Measurements from ENCODE around the gene ELP4. TPM values are rescaled to one million over a fixed set of nuclear protein-coding genes. Genes with fewer than 3 reads are reported as not detected.
A peak's percentile ranks its signal among the peaks of the same experiment; 100 is the strongest.

ELP4 gene
- total RNA-seq, 3 donors from 2014 or later = 22.2 to 36.1 (median 24.6) TPM

DNA sequence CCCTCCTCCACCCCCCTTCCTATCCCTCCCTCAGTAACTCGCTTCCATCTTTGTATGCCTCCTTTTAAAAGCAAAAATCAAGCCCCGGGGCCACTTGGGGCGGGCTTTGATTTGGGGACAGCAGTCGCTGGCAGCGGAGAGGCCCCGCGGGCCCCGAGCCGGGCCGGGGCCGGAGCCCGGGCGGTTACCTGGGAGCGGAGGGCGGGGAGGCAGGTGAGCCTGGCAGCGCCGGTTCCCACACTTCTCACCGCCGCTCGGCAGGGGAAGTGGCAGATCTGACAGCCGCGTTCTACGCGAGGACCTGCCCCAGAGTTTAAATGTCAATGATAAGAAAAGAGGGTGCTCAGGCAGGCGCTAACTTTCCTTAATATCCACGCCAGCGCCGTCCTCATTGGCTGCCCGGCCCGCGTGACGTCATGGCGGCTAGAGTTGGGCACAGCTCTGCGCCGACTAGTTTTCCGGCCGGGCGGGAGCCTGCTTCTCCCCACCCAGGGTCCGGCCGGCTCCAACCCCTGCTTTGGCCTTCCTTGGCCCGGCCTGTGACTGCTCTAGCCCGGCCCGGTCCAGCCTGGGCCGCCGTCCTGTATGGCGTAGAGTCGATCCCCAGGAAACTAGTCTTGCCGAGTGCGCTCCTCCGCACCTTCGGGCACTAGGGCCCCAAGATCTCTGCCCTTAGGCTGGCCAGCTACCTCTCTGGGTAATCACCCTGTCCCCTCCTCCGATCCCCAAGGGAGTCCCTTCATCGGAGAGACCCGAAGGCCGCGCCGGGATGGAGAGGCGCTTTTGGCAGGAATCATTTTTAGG lies 308.3 kb downstream of the ELP4 start:
- no peaks in the 10 kb centered on the region for H3K9me3 ChIP-seq
- H3K27me3 ChIP-seq = peaks cover 27 to 100% of the 10 kb centered on the region in 2 donors
- TF ChIP-seq, protein P1, sequence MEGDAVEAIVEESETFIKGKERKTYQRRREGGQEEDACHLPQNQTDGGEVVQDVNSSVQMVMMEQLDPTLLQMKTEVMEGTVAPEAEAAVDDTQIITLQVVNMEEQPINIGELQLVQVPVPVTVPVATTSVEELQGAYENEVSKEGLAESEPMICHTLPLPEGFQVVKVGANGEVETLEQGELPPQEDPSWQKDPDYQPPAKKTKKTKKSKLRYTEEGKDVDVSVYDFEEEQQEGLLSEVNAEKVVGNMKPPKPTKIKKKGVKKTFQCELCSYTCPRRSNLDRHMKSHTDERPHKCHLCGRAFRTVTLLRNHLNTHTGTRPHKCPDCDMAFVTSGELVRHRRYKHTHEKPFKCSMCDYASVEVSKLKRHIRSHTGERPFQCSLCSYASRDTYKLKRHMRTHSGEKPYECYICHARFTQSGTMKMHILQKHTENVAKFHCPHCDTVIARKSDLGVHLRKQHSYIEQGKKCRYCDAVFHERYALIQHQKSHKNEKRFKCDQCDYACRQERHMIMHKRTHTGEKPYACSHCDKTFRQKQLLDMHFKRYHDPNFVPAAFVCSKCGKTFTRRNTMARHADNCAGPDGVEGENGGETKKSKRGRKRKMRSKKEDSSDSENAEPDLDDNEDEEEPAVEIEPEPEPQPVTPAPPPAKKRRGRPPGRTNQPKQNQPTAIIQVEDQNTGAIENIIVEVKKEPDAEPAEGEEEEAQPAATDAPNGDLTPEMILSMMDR (IDR thresholded peaks at IDR 0.05) = no peak
- TF ChIP-seq POLR2A (IDR thresholded peaks at IDR 0.05) (no peak), POLR2AphosphoS5 (IDR thresholded peaks at IDR 0.05) (no peak)
- H3K27ac ChIP-seq = no peak overlapping the region
- H3K4me1 ChIP-seq = peaks cover 11 to 26% of the 10 kb centered on the region in 2 donors
- no peak for DNase-seq (ENCODE audit: low spot score in 2 of 2)
- intact Hi-C loops (cut with DNase I; ENCODE audit: low total_unique reads) = no loop called here
- peak overlapping the region in 2 of 3 donors; percentile 33 to 55 for H3K4me3 ChIP-seq
- no peaks in the 10 kb centered on the region for H3K36me3 ChIP-seq

DNA sequence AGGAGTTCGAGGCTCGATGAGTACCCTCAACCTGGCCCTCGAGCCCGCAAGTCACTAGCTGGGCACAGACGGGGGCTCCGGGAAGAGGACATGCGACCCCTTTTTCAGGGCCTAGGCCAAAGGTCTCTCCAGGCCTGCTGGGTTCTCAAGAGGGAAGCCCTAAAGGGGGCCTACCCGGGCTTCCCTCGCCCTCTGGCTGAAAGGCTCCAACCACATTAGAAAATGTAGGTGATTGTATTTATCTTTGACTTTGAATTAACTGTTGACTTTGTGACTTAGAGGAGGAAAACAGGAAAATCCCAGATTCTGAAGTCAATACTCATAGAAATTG lies 308.8 kb downstream of the ELP4 start:
- peak overlapping the region in 1 of 3 donors; percentile 55 for H3K4me3 ChIP-seq
- H3K27me3 ChIP-seq = peaks cover 27 to 100% of the 10 kb centered on the region in 2 donors
- no peaks in the 10 kb centered on the region for H3K36me3 ChIP-seq
- intact Hi-C loops (cut with DNase I; ENCODE audit: low total_unique reads) = no loop called here
- no peaks in the 10 kb centered on the region for H3K9me3 ChIP-seq
- no peak for DNase-seq (ENCODE audit: low spot score in 2 of 2)
- TF ChIP-seq, protein P1 (IDR thresholded peaks at IDR 0.05) = no peak
- TF ChIP-seq POLR2AphosphoS5 (IDR thresholded peaks at IDR 0.05) = no peak
- no peak for TF ChIP-seq POLR2A (IDR thresholded peaks at IDR 0.05)
- H3K27ac ChIP-seq = no peak overlapping the region
- H3K4me1 ChIP-seq = peaks cover 10 to 23% of the 10 kb centered on the region in 2 donors

DNA sequence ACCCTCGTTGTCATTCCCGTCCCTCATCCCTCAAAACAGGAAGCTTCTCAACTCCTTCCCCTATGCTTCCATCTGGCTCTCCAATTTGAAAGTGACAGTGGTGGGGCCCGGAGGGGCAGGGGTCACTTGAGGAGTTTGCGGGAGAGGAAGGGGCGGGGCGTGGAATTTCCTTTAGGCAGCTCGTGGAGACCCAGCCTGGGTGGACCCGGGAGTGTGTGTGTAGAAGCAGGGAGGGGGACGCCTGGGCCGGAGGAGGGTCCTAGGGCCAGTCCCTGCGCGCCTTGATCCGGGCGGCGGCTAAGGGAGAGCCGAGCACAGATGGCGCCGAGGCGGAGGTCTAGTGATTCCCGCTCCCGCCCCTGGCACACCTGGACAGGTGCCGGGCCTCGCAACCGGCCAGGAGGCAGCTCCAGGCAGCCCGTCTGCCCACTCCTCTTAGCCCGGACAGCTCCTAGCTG lies 309.3 kb downstream of the ELP4 start:
- DNase-seq (ENCODE audit: low spot score in 2 of 2) = peak in 1 of 2 donors; percentile 51
- no peak overlapping the region for H3K4me3 ChIP-seq
- peaks cover 27 to 100% of the 10 kb centered on the region in 2 donors for H3K27me3 ChIP-seq
- peaks cover 10 to 23% of the 10 kb centered on the region in 2 donors for H3K4me1 ChIP-seq
- TF ChIP-seq POLR2AphosphoS5 (IDR thresholded peaks at IDR 0.05) (no peak), POLR2A (IDR thresholded peaks at IDR 0.05) (no peak)
- TF ChIP-seq, protein P1 (IDR thresholded peaks at IDR 0.05) = no peak
- H3K9me3 ChIP-seq = no peaks in the 10 kb centered on the region
- intact Hi-C loops (cut with DNase I; ENCODE audit: low total_unique reads) = no loop called here
- H3K27ac ChIP-seq = no peak overlapping the region
- no peaks in the 10 kb centered on the region for H3K36me3 ChIP-seq

GRCh38 chr11:31819621-31820437 lies 310.3 kb downstream of the ELP4 start:
- Histone ChIP-seq H3K9me3 (no peaks in the 10 kb centered on the region), H3K4me1 (peaks cover 10 to 23% of the 10 kb centered on the region in 2 donors), H3K4me3 (no peak overlapping the region), H3K27me3 (peaks cover 20 to 100% of the 10 kb centered on the region in 2 donors), H3K36me3 (no peaks in the 10 kb centered on the region), H3K27ac (no peak overlapping the region)
- intact Hi-C loops (cut with DNase I; ENCODE audit: low total_unique reads) = no loop called here
- TF ChIP-seq POLR2A (IDR thresholded peaks at IDR 0.05) (no peak), POLR2AphosphoS5 (IDR thresholded peaks at IDR 0.05) (no peak)
- TF ChIP-seq, protein P1 (IDR thresholded peaks at IDR 0.05) = no peak
- DNase-seq (ENCODE audit: low spot score in 2 of 2) = no peak

- no peak overlapping the region for H3K27ac ChIP-seq
- no peak for DNase-seq (ENCODE audit: low spot score in 2 of 2)
- intact Hi-C loops (cut with DNase I; ENCODE audit: low total_unique reads) = no loop called here
- peaks cover 20 to 100% of the 10 kb centered on the region in 2 donors for H3K27me3 ChIP-seq
- TF ChIP-seq POLR2A (IDR thresholded peaks at IDR 0.05) (no peak), POLR2AphosphoS5 (IDR thresholded peaks at IDR 0.05) (no peak)
- TF ChIP-seq, protein P1 (IDR thresholded peaks at IDR 0.05) = no peak
- H3K4me3 ChIP-seq = no peak overlapping the region
- H3K36me3 ChIP-seq = no peaks in the 10 kb centered on the region
- H3K4me1 ChIP-seq = peaks cover 10 to 23% of the 10 kb centered on the region in 2 donors
- no peaks in the 10 kb centered on the region for H3K9me3 ChIP-seq
Measured at GRCh38 chr11:31820438-31820818, 310.9 kb downstream of the ELP4 start.

Data from breast epithelium (tissue), 4 donors.